Measurements from ENCODE around the gene PCNX4. TPM values are rescaled to one million over a fixed set of nuclear protein-coding genes. Genes with fewer than 3 reads are reported as not detected.

Gene PCNX4
- total RNA-seq, 1 donor = 101 TPM

- no peaks in the 10 kb centered on the region for H3K9me3 ChIP-seq (ENCODE audit: low read depth, low read length)
- no peaks in the 10 kb centered on the region for H3K79me2 ChIP-seq (ENCODE audit: insufficient read depth, low read length)
These were observed 30.4 kb upstream of the PCNX4 start for GRCh38 chr14:60061371-60061770.

GRCh38 chr14:60064491-60065072 is 27.1 kb upstream of the PCNX4 start:
- Histone ChIP-seq H3K36me3 (ENCODE audit: insufficient read depth, low read length) (no peaks in the 10 kb centered on the region), H3K4me3 (ENCODE audit: insufficient read depth, low read length) (no peak overlapping the region), H3K9me3 (ENCODE audit: low read depth, low read length) (no peaks in the 10 kb centered on the region), H3K4me2 (ENCODE audit: insufficient read depth, low read length) (no peak overlapping the region), H2AFZ (ENCODE audit: low read length) (no peak overlapping the region), H3K79me2 (ENCODE audit: insufficient read depth, low read length) (no peaks in the 10 kb centered on the region), H3K4me1 (ENCODE audit: insufficient read depth, low read length) (no peaks in the 10 kb centered on the region), H3K27ac (ENCODE audit: low read depth, low read length) (no peak overlapping the region), H4K20me1 (ENCODE audit: insufficient read depth, low read length) (no peaks in the 10 kb centered on the region), H3K27me3 (ENCODE audit: insufficient read depth, low read length) (no peaks in the 10 kb centered on the region)
- peak; percentile 62 for TF ChIP-seq CTCF (IDR thresholded peaks at IDR 0.05; ENCODE audit: extremely low read depth, low read depth, low read length)
- no peak for DNase-seq (ENCODE audit: insufficient read length, low spot score, missing footprints)

More at GRCh38 chr14:60061371-60061770, 30.4 kb upstream of the PCNX4 start:
- Histone ChIP-seq H3K4me3 (ENCODE audit: insufficient read depth, low read length) (no peak overlapping the region), H4K20me1 (ENCODE audit: insufficient read depth, low read length) (no peaks in the 10 kb centered on the region), H2AFZ (ENCODE audit: low read length) (no peak overlapping the region), H3K4me1 (ENCODE audit: insufficient read depth, low read length) (no peaks in the 10 kb centered on the region), H3K4me2 (ENCODE audit: insufficient read depth, low read length) (no peak overlapping the region), H3K27me3 (ENCODE audit: insufficient read depth, low read length) (no peaks in the 10 kb centered on the region), H3K27ac (ENCODE audit: low read depth, low read length) (no peak overlapping the region), H3K36me3 (ENCODE audit: insufficient read depth, low read length) (no peaks in the 10 kb centered on the region)
- no peak for DNase-seq (ENCODE audit: insufficient read length, low spot score, missing footprints)
- TF ChIP-seq CTCF (IDR thresholded peaks at IDR 0.05; ENCODE audit: extremely low read depth, low read depth, low read length) = no peak

- Histone ChIP-seq H2AFZ (ENCODE audit: low read length) (no peak overlapping the region), H3K27ac (ENCODE audit: low read depth, low read length) (no peak overlapping the region), H3K4me1 (ENCODE audit: insufficient read depth, low read length) (no peaks in the 10 kb centered on the region), H3K9me3 (ENCODE audit: low read depth, low read length) (no peaks in the 10 kb centered on the region), H3K27me3 (ENCODE audit: insufficient read depth, low read length) (no peaks in the 10 kb centered on the region), H3K79me2 (ENCODE audit: insufficient read depth, low read length) (no peaks in the 10 kb centered on the region), H3K36me3 (ENCODE audit: insufficient read depth, low read length) (no peaks in the 10 kb centered on the region), H3K4me3 (ENCODE audit: insufficient read depth, low read length) (no peak overlapping the region), H3K4me2 (ENCODE audit: insufficient read depth, low read length) (no peak overlapping the region), H4K20me1 (ENCODE audit: insufficient read depth, low read length) (no peaks in the 10 kb centered on the region)
- no peak for DNase-seq (ENCODE audit: insufficient read length, low spot score, missing footprints)
- TF ChIP-seq CTCF (IDR thresholded peaks at IDR 0.05; ENCODE audit: extremely low read depth, low read depth, low read length) = no peak
These were observed 23.8 kb upstream of the PCNX4 start for GRCh38 chr14:60067882-60068281.

- no peaks in the 10 kb centered on the region for H3K4me1 ChIP-seq (ENCODE audit: insufficient read depth, low read length)
- no peak overlapping the region for H3K27ac ChIP-seq (ENCODE audit: low read depth, low read length)
- H3K79me2 ChIP-seq (ENCODE audit: insufficient read depth, low read length) = no peaks in the 10 kb centered on the region
These were observed 12.0 kb upstream of the PCNX4 start for GRCh38 chr14:60079723-60080122.

More at GRCh38 chr14:60079723-60080122, 12.0 kb upstream of the PCNX4 start:
- H2AFZ ChIP-seq (ENCODE audit: low read length) = no peak overlapping the region
- no peak overlapping the region for H3K4me3 ChIP-seq (ENCODE audit: insufficient read depth, low read length)
- no peaks in the 10 kb centered on the region for H3K27me3 ChIP-seq (ENCODE audit: insufficient read depth, low read length)
- no peaks in the 10 kb centered on the region for H4K20me1 ChIP-seq (ENCODE audit: insufficient read depth, low read length)
- H3K36me3 ChIP-seq (ENCODE audit: insufficient read depth, low read length) = no peaks in the 10 kb centered on the region
- no peak overlapping the region for H3K4me2 ChIP-seq (ENCODE audit: insufficient read depth, low read length)
- no peak for DNase-seq (ENCODE audit: insufficient read length, low spot score, missing footprints)
- TF ChIP-seq CTCF (IDR thresholded peaks at IDR 0.05; ENCODE audit: extremely low read depth, low read depth, low read length) = peak; percentile 34
- H3K9me3 ChIP-seq (ENCODE audit: low read depth, low read length) = no peaks in the 10 kb centered on the region

All from osteoblast (primary cell).